Right atrium auricular region (tissue), 2 donors: ENCODE data around the gene MINPP1. TPM values are rescaled to one million over a fixed set of nuclear protein-coding genes. Genes with fewer than 3 reads are reported as not detected.

ENCODE experiments used
- DNase-seq: peaks from one replicate; pipeline ENCODE4 v3.0.0-alpha.2; 2019; ENCODE audit warnings: low spot score
- H3K27ac ChIP-seq, 2 donors: fragments of 200-600 bp; sonication (generic); 1 replicate in 1 of 2; 2 replicates in 1 of 2; pipeline ENCODE4 v1.5.1; 2016 to 2019
- H3K27me3 ChIP-seq, 2 donors: fragments of 200-600 bp; sonication (generic); one replicate each; pipeline versions ENCODE4 v1.5.1 to v1.6.0; 2017 to 2019
- H3K36me3 ChIP-seq: fragments of 200-600 bp; sonication (generic); one replicate; pipeline ENCODE4 v1.5.1; 2016
- H3K4me1 ChIP-seq, 2 donors: fragments of 200-600 bp; sonication (generic); one replicate each; pipeline versions ENCODE4 v1.5.1 to v1.6.0; 2017 to 2019
- H3K4me3 ChIP-seq, 2 donors: fragments of 200-600 bp; sonication (generic); 1 replicate in 1 of 2; 2 replicates in 1 of 2; pipeline ENCODE4 v1.5.1; 2017 to 2019; ENCODE audit warnings: mild to moderate bottlenecking in 1 of 2, moderate library complexity in 1 of 2
- H3K9me3 ChIP-seq, 2 donors: fragments of 200-600 bp; sonication (generic); one replicate each; pipeline ENCODE4 v1.5.1; 2019
- CTCF ChIP-seq, 2 donors: fragments of 200-600 bp; sonication (generic); IDR thresholded peaks; one replicate each; pipeline ENCODE4 v1.5.1; 2019; ENCODE audit warnings: antibody characterized with exemption in 2 of 2
- total RNA-seq, 2 donors: library from RNA; depleted of rRNA; stranded (reverse); fragments of >200 nt; gene quantifications; one replicate each; pipeline ENCODE4 v1.1.0, GENCODE V29; 2016

MINPP1 gene
- total RNA-seq, 2 donors from 2014 or later: 9.9 to 10.6 TPM

GRCh38 chr10:87557409-87557808 is 52.7 kb downstream of the MINPP1 start:
- H3K27me3 ChIP-seq: no peaks in the 10 kb centered on the region
- no peak for TF ChIP-seq CTCF (IDR thresholded peaks at IDR 0.05)

GRCh38 chr10:87558333-87558732 is 53.6 kb downstream of the MINPP1 start:
- Histone ChIP-seq H3K36me3 (no peaks in the 10 kb centered on the region), H3K27ac (no peak overlapping the region), H3K9me3 (no peaks in the 10 kb centered on the region), H3K27me3 (no peaks in the 10 kb centered on the region), H3K4me3 (no peak overlapping the region), H3K4me1 (no peaks in the 10 kb centered on the region)
- TF ChIP-seq CTCF (IDR thresholded peaks at IDR 0.05): no peak
- no peak for DNase-seq

More at GRCh38 chr10:87557409-87557808, 52.7 kb downstream of the MINPP1 start:
- Histone ChIP-seq H3K36me3 (peaks cover 8% of the 10 kb centered on the region), H3K27ac (no peak overlapping the region), H3K4me3 (no peak overlapping the region), H3K9me3 (no peaks in the 10 kb centered on the region), H3K4me1 (no peaks in the 10 kb centered on the region)
- no peak for DNase-seq

DNA sequence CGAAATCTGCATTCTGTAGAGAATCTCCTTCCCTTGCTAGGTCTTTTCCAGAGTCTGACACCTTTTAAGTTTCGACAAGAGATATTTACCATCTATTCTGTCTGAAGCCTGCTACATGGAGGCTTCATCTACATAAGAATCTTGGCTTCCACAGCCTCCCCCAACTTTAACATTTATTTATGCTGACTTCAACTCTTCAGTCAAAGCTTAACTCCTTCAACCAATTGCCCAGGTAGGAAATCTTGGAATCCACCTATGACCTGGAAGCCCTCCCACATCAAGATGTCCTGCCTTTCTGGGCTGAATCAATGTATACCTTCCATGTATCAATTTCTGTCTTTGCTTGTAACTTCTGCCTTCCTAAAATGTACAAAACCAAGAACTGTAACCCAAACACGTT is 54.7 kb downstream of the MINPP1 start:
- H3K4me1 ChIP-seq: no peaks in the 10 kb centered on the region
- TF ChIP-seq CTCF (IDR thresholded peaks at IDR 0.05): no peak

GRCh38 chr10:87560495-87561129 is 55.9 kb downstream of the MINPP1 start:
- TF ChIP-seq CTCF (IDR thresholded peaks at IDR 0.05): no peak
- Histone ChIP-seq H3K4me1 (no peaks in the 10 kb centered on the region), H3K36me3 (no peaks in the 10 kb centered on the region), H3K27ac (no peak overlapping the region), H3K4me3 (no peak overlapping the region), H3K9me3 (peaks cover 0 to 12% of the 10 kb centered on the region in 2 donors), H3K27me3 (no peaks in the 10 kb centered on the region)
- no peak for DNase-seq

More for the DNA sequence above, 54.7 kb downstream of the MINPP1 start:
- no peak for DNase-seq
- Histone ChIP-seq H3K4me3 (no peak overlapping the region), H3K27me3 (no peaks in the 10 kb centered on the region), H3K9me3 (peaks cover 0 to under 1% of the 10 kb centered on the region in 2 donors), H3K36me3 (no peaks in the 10 kb centered on the region), H3K27ac (no peak overlapping the region)

- H3K27ac ChIP-seq: no peak overlapping the region
- H3K4me3 ChIP-seq: no peak overlapping the region
- peaks cover 0 to 20% of the 10 kb centered on the region in 2 donors for H3K9me3 ChIP-seq
- DNase-seq: no peak
- no peaks in the 10 kb centered on the region for H3K4me1 ChIP-seq
- no peak for TF ChIP-seq CTCF (IDR thresholded peaks at IDR 0.05)
- no peaks in the 10 kb centered on the region for H3K36me3 ChIP-seq
- H3K27me3 ChIP-seq: no peaks in the 10 kb centered on the region
Measured at GRCh38 chr10:87562750-87563149, 58.1 kb downstream of the MINPP1 start.

- H3K27ac ChIP-seq: no peak overlapping the region
Measured at GRCh38 chr10:87565010-87565409, 60.3 kb downstream of the MINPP1 start.

More at GRCh38 chr10:87565010-87565409, 60.3 kb downstream of the MINPP1 start:
- H3K4me1 ChIP-seq: no peaks in the 10 kb centered on the region
- DNase-seq: no peak
- H3K36me3 ChIP-seq: no peaks in the 10 kb centered on the region
- H3K4me3 ChIP-seq: no peak overlapping the region
- H3K9me3 ChIP-seq: peaks cover 0 to 20% of the 10 kb centered on the region in 2 donors
- no peak for TF ChIP-seq CTCF (IDR thresholded peaks at IDR 0.05)
- no peaks in the 10 kb centered on the region for H3K27me3 ChIP-seq
